H1 (cell line): Measurements from ENCODE around the gene FAS. TPM values are rescaled to one million over a fixed set of nuclear protein-coding genes. Genes with fewer than 3 reads are reported as not detected.

Source experiments
- CEBPB ChIP-seq: IDR thresholded peaks from 2 replicates; pipeline ENCODE4 v1.6.1; 2012; ENCODE audit warnings: low read depth, low read length
- CHD7 ChIP-seq: fragments of 300-600 bp; sonication (generic); IDR thresholded peaks from 2 replicates; pipeline ENCODE4 v1.7.1; 2012; ENCODE audit warnings: low read length, moderate library complexity, mild to moderate bottlenecking, inconsistent platforms; ENCODE audit not compliant: insufficient replicate concordance
- GTF2F1 ChIP-seq: IDR thresholded peaks from 2 replicates; pipeline ENCODE4 v1.6.1; 2012; ENCODE audit warnings: low read depth, low read length, improper control_type of control experiment, borderline replicate concordance
- KDM1A ChIP-seq: fragments of 200-600, 300-600 bp; sonication (generic); IDR thresholded peaks from 2 replicates; pipeline ENCODE4 v1.7.1; 2016; ENCODE audit warnings: mild to moderate bottlenecking, low read length, borderline replicate concordance
- PHF8 ChIP-seq: fragments of 200-600 bp; sonication (generic); conservative IDR thresholded peaks from 2 replicates; pipeline ENCODE4 v1.7.1; 2012; ENCODE audit warnings: low read depth, mild to moderate bottlenecking, inconsistent platforms, low read length, moderate library complexity
- RAD21 ChIP-seq, 2 experiments: IDR thresholded peaks in 1 of 2; conservative IDR thresholded peaks in 1 of 2; 2 replicates each; pipeline ENCODE4 v1.6.1; 2011; ENCODE audit warnings: low read depth in 2 of 2, low read length in 2 of 2, improper control_type of control experiment in 1 of 2, inconsistent platforms in 1 of 2, mild to moderate bottlenecking in 1 of 2, moderate library complexity in 1 of 2
- RBBP5 ChIP-seq: IDR thresholded peaks from 2 replicates; pipeline ENCODE4 v1.7.1; 2012; ENCODE audit warnings: low read depth, mild to moderate bottlenecking, inconsistent platforms, low read length, moderate library complexity, borderline replicate concordance
- SAP30 ChIP-seq: fragments of 300-600 bp; sonication (generic); IDR thresholded peaks from 2 replicates; pipeline ENCODE4 v1.7.1; 2012; ENCODE audit warnings: low read length, moderate library complexity, mild to moderate bottlenecking, inconsistent platforms; ENCODE audit not compliant: insufficient read depth, insufficient replicate concordance
- SRF ChIP-seq: IDR thresholded peaks from 2 replicates; pipeline ENCODE4 v1.6.1; 2011; ENCODE audit warnings: mild to moderate bottlenecking, low read depth, low read length, moderate library complexity
- polyA plus RNA-seq, 7 experiments: library from polyadenylated mRNA; depleted of rRNA in 3 of 7; stranded (reverse) in 5 of 7; unstranded in 2 of 7; fragments of >200 nt in 5 of 7; fragments of 200-250 nt in 2 of 7; gene quantifications; 1 replicate in 5 of 7; 2 replicates in 1 of 7; 4 replicates in 1 of 7; pipeline versions ENCODE4 v1.2.1 to v1.2.3, GENCODE V29; 2011 to 2013; ENCODE audit warnings: missing spikeins in 2 of 7, mixed read lengths in 2 of 7
- total RNA-seq: library from RNA; stranded (reverse); fragmentation: NEBNext Ultra II Directional; extraction: Animal tissue kit (Norgen Biotek cat#: 25700); gene quantifications from 2 replicates; pipeline ENCODE4 v1.2.1, GENCODE V29; 2021

Gene FAS
- total and polyA plus RNA-seq, 2 of the 8 experiments (the other 6 are each of a cell fraction or from before 2014, with no cell fraction given): 4.0 to 6.7 TPM

GRCh38 chr10:88949912-88950837 is 40.4 kb upstream of the FAS start (continued):
- TF ChIP-seq CHD7 (no peak), KDM1A (no peak), PHF8 (no peak), RAD21 (IDR thresholded peaks at IDR 0.05 in 1 of 2, conservative IDR thresholded peaks at IDR 0.05 in 1 of 2; ENCODE audit: low read depth in 2 of 2, low read length in 2 of 2) (no peak), RBBP5 (no peak), SRF (no peak), GTF2F1 (no peak), SAP30 (no peak), CEBPB (no peak)
